ENCODE measurements around the gene C3orf70. TPM values are rescaled to one million over a fixed set of nuclear protein-coding genes. Genes with fewer than 3 reads are reported as not detected.

C3orf70 gene
- total and polyA plus RNA-seq, 2 of the 8 experiments (the other 6 are each of a cell fraction or from before 2014, with no cell fraction given) = 1.7 to 2.0 TPM

- Histone ChIP-seq H3K4me3 (ENCODE audit: extremely low read depth in 1 of 4, insufficient read depth in 2 of 4, low read depth in 3 of 4, low read length in 4 of 4) (no peak overlapping the region), H3K23ac (ENCODE audit: insufficient read length) (no peak overlapping the region), H3K79me2 (ENCODE audit: control insufficient read depth in 1 of 2, insufficient read depth in 2 of 2, low read length in 2 of 2) (no peaks in the 10 kb centered on the region), H3K36me3 (ENCODE audit: control insufficient read depth in 2 of 4, insufficient read depth in 4 of 4, low read length in 3 of 4) (no peaks in the 10 kb centered on the region), H4K8ac (ENCODE audit: extremely low read depth, insufficient read depth, low read length) (no peak overlapping the region), H2BK5ac (ENCODE audit: low read depth, low read length) (no peak overlapping the region), H3K4ac (replicated peaks; ENCODE audit: insufficient read length, low read depth, low read length) (no peak overlapping the region), H2BK20ac (ENCODE audit: low read length) (no peak overlapping the region), H4K5ac (ENCODE audit: insufficient read length, low read depth, low read length) (no peak overlapping the region), H3K14ac (ENCODE audit: insufficient read length) (no peak overlapping the region), H3K79me1 (ENCODE audit: low read depth, low read length) (no peaks in the 10 kb centered on the region), H4K20me1 (replicated peaks in 1 of 2; ENCODE audit: control insufficient read depth in 1 of 2, insufficient read depth in 2 of 2, low read length in 2 of 2) (no peaks in the 10 kb centered on the region), H2BK12ac (ENCODE audit: low read depth, low read length) (no peak overlapping the region), H2AFZ (ENCODE audit: low read length) (no peak overlapping the region), H3K27ac (ENCODE audit: low read depth, low read length) (no peak overlapping the region), H2BK15ac (ENCODE audit: low read length) (no peak overlapping the region), H2AK5ac (ENCODE audit: low read depth, low read length) (no peak overlapping the region), H3K27me3 (replicated peaks in 1 of 4; ENCODE audit: control insufficient read depth in 3 of 4, extremely low read depth in 1 of 4, insufficient read depth in 3 of 4, low read length in 3 of 4) (no peaks in the 10 kb centered on the region), H4K91ac (replicated peaks; ENCODE audit: insufficient read length, low read length) (no peak overlapping the region), H3K56ac (replicated peaks; ENCODE audit: insufficient read length, low read depth, low read length) (no peak overlapping the region), H3K9ac (replicated peaks in 1 of 4; ENCODE audit: extremely low read depth in 1 of 4, low read depth in 3 of 4, low read length in 3 of 4) (no peak overlapping the region), H3K4me2 (ENCODE audit: insufficient read depth in 1 of 2, low read depth in 2 of 2, low read length in 2 of 2) (no peak overlapping the region), H3K9me3 (ENCODE audit: insufficient read depth in 2 of 2, low read depth in 1 of 2, low read length in 1 of 2) (no peaks in the 10 kb centered on the region), H3K4me1 (replicated peaks in 1 of 4; ENCODE audit: control insufficient read depth in 3 of 4, insufficient read depth in 4 of 4, low read length in 3 of 4) (peaks cover 0 to 5% (median 0%) of the 10 kb centered on the region in 4 experiments; a peak in 1 of 7 replicates), H2BK120ac (replicated peaks; ENCODE audit: low read depth, low read length) (no peak overlapping the region), H3K23me2 (ENCODE audit: low read depth, low read length) (no peaks in the 10 kb centered on the region), H3K18ac (ENCODE audit: extremely low read depth, low read length) (no peak overlapping the region)
- DNase-seq (ENCODE audit: low read depth in 1 of 2, low spot score in 2 of 2) (no peak), FAIRE-seq (no peak)
- WGBS, 2 experiments (ENCODE audit: extremely low coverage in 1 of 2, insufficient coverage in 1 of 2, insufficient read length in 1 of 2, insufficient replicate concordance in 2 of 2, low coverage in 1 of 2, low lambda C conversion rate in 2 of 2, missing lambda C conversion rate in 1 of 2) = 90% methylated on average over 1 of the region's 1 CpG; no CpG with 5 or more reads in 1 of the 2 experiments
- ChIA-PET POLR2A (ENCODE audit: partially characterized antibody) (no interaction called here), CTCF (ENCODE audit: partially characterized antibody) (interaction anchor here (0.5 to 3.3 kb wide), 6 partner anchors 9 to 227 kb away, joined by 3 to 20 read pairs (median 3); no protein-coding TSS in a partner anchor)
- TF ChIP-seq TAF7 (optimal IDR thresholded peaks at IDR 0.05; ENCODE audit: borderline replicate concordance, low read depth, low read length) (no peak), SAP30 (IDR thresholded peaks at IDR 0.05; ENCODE audit: insufficient read depth, insufficient replicate concordance, low read length) (no peak), EGR1 (IDR thresholded peaks at IDR 0.05; ENCODE audit: borderline replicate concordance, low read depth, low read length) (no peak), POU5F1 (IDR thresholded peaks at IDR 0.05; ENCODE audit: low read depth, low read length) (no peak), POLR2AphosphoS5 (IDR thresholded peaks at IDR 0.05; ENCODE audit: low read depth, low read length) (no peak), FOSL1 (IDR thresholded peaks at IDR 0.05; ENCODE audit: insufficient read depth, low read depth, low read length) (no peak), ASH2L (IDR thresholded peaks at IDR 0.05; ENCODE audit: low read length) (no peak), SUZ12 (IDR thresholded peaks at IDR 0.05; ENCODE audit: low read length) (no peak), MAX (IDR thresholded peaks at IDR 0.05) (no peak), BCL11A (IDR thresholded peaks at IDR 0.05; ENCODE audit: low read depth in 2 of 2, low read length in 2 of 2) (no peak), SIN3A (conservative IDR thresholded peaks at IDR 0.05 in 1 of 2, IDR thresholded peaks at IDR 0.05 in 1 of 2; ENCODE audit: low read depth in 1 of 2, low read length in 2 of 2) (no peak), HDAC2 (IDR thresholded peaks at IDR 0.05; ENCODE audit: borderline replicate concordance in 1 of 2, low read depth in 2 of 2, low read length in 2 of 2) (no peak), HDAC6 (IDR thresholded peaks at IDR 0.05; ENCODE audit: low read depth, low read length) (no peak)
Observed at GRCh38 chr3:185081521-185081920, 71.3 kb downstream of the C3orf70 start.
